Kidney epithelial cell (primary cell): Measurements from ENCODE around the gene SNAPC1. TPM values are rescaled to one million over a fixed set of nuclear protein-coding genes. Genes with fewer than 3 reads are reported as not detected.
A peak's percentile ranks its signal among the peaks of the same experiment; 100 is the strongest.

Experiments used
- DNase-seq: peaks from one replicate; pipeline ENCODE4 v3.0.0-alpha.2; 2010; ENCODE audit warnings: low read depth
- H3K27me3 ChIP-seq: 2 replicates; pipeline ENCODE4 v1.6.0; 2011; ENCODE audit warnings: low read length; ENCODE audit not compliant: control insufficient read depth, insufficient read depth
- H3K36me3 ChIP-seq: 2 replicates; pipeline ENCODE4 v1.5.1; 2011; ENCODE audit warnings: low read length; ENCODE audit not compliant: control insufficient read depth, insufficient read depth
- H3K4me3 ChIP-seq: 2 replicates; pipeline ENCODE4 v1.5.1; 2011; ENCODE audit warnings: low read depth, mild to moderate bottlenecking, control low read depth, low read length
- CTCF ChIP-seq: IDR thresholded peaks from 2 replicates; pipeline ENCODE4 v1.5.1; 2011; ENCODE audit warnings: mild to moderate bottlenecking, moderate library complexity, low read length, control low read depth, inconsistent platforms; ENCODE audit not compliant: insufficient read depth, poor library complexity, severe bottlenecking
- total RNA-seq: library from RNA; depleted of rRNA; stranded (reverse); fragments of >200 nt; gene quantifications from 2 replicates; pipeline ENCODE4 v1.2.3, GENCODE V29; 2015

Gene SNAPC1
- total RNA-seq, 1 donor from 2014 or later, result 16.1 TPM

- Histone ChIP-seq H3K36me3 (no peaks in the 10 kb centered on the region), H3K4me3 (no peak overlapping the region), H3K27me3 (no peaks in the 10 kb centered on the region)
- no peak for DNase-seq
- TF ChIP-seq CTCF, result no peak
Measured at GRCh38 chr14:61759878-61760277, 2.3 kb upstream of the SNAPC1 start.

GRCh38 chr14:61761557-61761956 is 663 bp upstream of the SNAPC1 start:
- peak overlapping the region; percentile 93 for H3K4me3 ChIP-seq
- H3K36me3 ChIP-seq, result no peaks in the 10 kb centered on the region
- TF ChIP-seq CTCF, result no peak
- DNase-seq, result no peak
- no peaks in the 10 kb centered on the region for H3K27me3 ChIP-seq

- no peaks in the 10 kb centered on the region for H3K36me3 ChIP-seq
- no peak for DNase-seq
- H3K4me3 ChIP-seq, result peak overlapping the region; percentile 93
- no peaks in the 10 kb centered on the region for H3K27me3 ChIP-seq
- no peak for TF ChIP-seq CTCF
Measured at GRCh38 chr14:61764342-61765122, 2.3 kb downstream of the SNAPC1 start.

- H3K4me3 ChIP-seq, result peak overlapping the region; percentile 36
- no peaks in the 10 kb centered on the region for H3K27me3 ChIP-seq
- TF ChIP-seq CTCF, result no peak
- no peak for DNase-seq
- H3K36me3 ChIP-seq, result no peaks in the 10 kb centered on the region
Measured at GRCh38 chr14:61765225-61765943, 3.2 kb downstream of the SNAPC1 start.

GRCh38 chr14:61766151-61766550 is 3.9 kb downstream of the SNAPC1 start:
- H3K27me3 ChIP-seq, result no peaks in the 10 kb centered on the region
- no peak for DNase-seq
- H3K4me3 ChIP-seq, result no peak overlapping the region
- TF ChIP-seq CTCF, result no peak
- no peaks in the 10 kb centered on the region for H3K36me3 ChIP-seq
